ENCODE results near the gene TMEFF1.

The TMEFF1 gene

DNA sequence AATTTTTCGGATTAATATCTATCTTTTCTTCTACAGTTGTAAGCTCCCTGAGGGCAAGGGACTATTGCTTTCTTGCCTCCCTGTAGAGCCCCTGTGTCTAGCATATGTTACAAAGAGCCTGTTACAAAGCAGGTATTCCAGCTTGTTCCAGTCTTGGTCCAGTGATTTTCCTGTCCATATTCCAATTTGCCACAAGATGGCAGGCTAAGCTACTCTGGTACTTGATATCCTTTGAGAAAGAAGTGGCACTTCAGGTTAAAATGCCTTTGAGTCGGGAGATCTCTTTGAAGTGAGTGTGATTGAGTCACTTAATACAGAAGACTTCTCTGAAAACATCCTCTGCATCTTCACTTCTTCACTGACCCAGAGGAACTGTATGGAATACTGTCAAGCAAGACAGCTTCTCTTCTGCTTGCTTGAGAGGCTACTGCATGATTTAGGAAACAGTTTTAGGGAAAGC, 129.4 kb downstream of the TMEFF1 start:
- Histone ChIP-seq H3K9ac (ENCODE audit: low read length) (no peak overlapping the region), H3K4me3 (ENCODE audit: low read depth, low read length, poor library complexity, severe bottlenecking) (no peak overlapping the region), H3F3A (ENCODE audit: insufficient read depth, low read length) (no peaks in the 10 kb centered on the region)

DNA sequence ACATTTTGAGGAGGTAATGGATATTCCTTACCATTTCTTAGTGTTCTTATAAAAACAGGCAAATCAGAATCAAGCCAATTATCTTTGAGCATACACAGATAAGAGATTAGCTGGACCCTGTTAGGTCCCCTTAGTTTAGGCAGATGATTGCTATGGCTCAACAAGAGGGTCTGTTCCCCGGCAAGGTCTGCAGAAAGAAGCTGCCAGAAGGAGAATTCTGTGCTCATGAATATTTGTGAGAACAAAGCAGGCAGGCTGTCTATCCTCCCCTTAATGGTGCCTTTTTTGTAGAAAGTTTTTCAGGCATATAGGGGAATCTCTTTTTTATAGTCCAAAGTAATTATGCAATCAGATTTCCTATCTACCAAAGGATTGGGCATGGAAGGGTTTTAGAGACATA, 132.5 kb downstream of the TMEFF1 start:
- H4K20me1 ChIP-seq (ENCODE audit: insufficient read depth, low read length), result no peaks in the 10 kb centered on the region
- H3K9ac ChIP-seq (ENCODE audit: low read length), result no peak overlapping the region

More for the DNA sequence above, 129.4 kb downstream of the TMEFF1 start:
- TF ChIP-seq, protein P1, sequence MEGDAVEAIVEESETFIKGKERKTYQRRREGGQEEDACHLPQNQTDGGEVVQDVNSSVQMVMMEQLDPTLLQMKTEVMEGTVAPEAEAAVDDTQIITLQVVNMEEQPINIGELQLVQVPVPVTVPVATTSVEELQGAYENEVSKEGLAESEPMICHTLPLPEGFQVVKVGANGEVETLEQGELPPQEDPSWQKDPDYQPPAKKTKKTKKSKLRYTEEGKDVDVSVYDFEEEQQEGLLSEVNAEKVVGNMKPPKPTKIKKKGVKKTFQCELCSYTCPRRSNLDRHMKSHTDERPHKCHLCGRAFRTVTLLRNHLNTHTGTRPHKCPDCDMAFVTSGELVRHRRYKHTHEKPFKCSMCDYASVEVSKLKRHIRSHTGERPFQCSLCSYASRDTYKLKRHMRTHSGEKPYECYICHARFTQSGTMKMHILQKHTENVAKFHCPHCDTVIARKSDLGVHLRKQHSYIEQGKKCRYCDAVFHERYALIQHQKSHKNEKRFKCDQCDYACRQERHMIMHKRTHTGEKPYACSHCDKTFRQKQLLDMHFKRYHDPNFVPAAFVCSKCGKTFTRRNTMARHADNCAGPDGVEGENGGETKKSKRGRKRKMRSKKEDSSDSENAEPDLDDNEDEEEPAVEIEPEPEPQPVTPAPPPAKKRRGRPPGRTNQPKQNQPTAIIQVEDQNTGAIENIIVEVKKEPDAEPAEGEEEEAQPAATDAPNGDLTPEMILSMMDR (IDR thresholded peaks at IDR 0.05; ENCODE audit: low read length), result peak; percentile 52
- TF ChIP-seq EZH2 (IDR thresholded peaks at IDR 0.05; ENCODE audit: borderline replicate concordance, low read length), result no peak
- H3K27ac ChIP-seq (ENCODE audit: low read depth, low read length, poor library complexity, severe bottlenecking), result no peak overlapping the region
- H3K79me2 ChIP-seq (ENCODE audit: insufficient read depth, low read length), result no peaks in the 10 kb centered on the region
- no peaks in the 10 kb centered on the region for H3K9me3 ChIP-seq (ENCODE audit: low read length)
- no peaks in the 10 kb centered on the region for H4K20me1 ChIP-seq (ENCODE audit: insufficient read depth, low read length)
- H3K4me2 ChIP-seq (ENCODE audit: low read length), result no peak overlapping the region
- no peaks in the 10 kb centered on the region for H3K36me3 ChIP-seq (ENCODE audit: insufficient read depth, low read length)
- no peak overlapping the region for H2AFZ ChIP-seq (ENCODE audit: low read length)
- H3K9me2 ChIP-seq (ENCODE audit: low read depth, low read length), result no peaks in the 10 kb centered on the region
- H3K4me1 ChIP-seq (ENCODE audit: insufficient read depth, low read length, severe bottlenecking), result peaks cover 15% of the 10 kb centered on the region
- H3K27me3 ChIP-seq (ENCODE audit: insufficient read depth, low read length), result no peaks in the 10 kb centered on the region

DNA sequence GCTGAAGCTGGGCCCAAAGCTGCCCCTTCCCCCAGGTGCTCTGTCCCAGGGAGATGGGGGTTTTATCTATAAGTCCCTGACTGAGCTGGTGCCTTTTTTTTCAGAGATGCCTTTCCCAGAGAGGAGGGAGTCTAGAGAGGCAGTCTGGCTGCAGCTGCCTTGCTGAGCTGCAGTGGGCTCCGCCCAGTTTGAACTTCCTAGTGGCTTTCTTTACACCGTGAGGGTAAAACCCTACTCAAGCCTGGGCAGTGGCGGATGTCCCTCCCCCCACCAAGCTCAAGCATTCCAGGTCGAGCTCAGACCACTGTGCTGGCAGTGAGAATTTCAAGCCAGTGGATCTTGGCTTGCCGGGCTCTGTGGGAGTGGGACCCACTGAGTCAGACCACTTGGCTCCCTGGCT, 146.2 kb downstream of the TMEFF1 start:
- Histone ChIP-seq H3K27ac (ENCODE audit: low read depth, low read length, poor library complexity, severe bottlenecking) (no peak overlapping the region), H4K20me1 (ENCODE audit: insufficient read depth, low read length) (no peaks in the 10 kb centered on the region), H3K4me3 (ENCODE audit: low read depth, low read length, poor library complexity, severe bottlenecking) (no peak overlapping the region), H3K9ac (ENCODE audit: low read length) (no peak overlapping the region), H2AFZ (ENCODE audit: low read length) (no peak overlapping the region), H3K9me2 (ENCODE audit: low read depth, low read length) (no peaks in the 10 kb centered on the region), H3F3A (ENCODE audit: insufficient read depth, low read length) (no peaks in the 10 kb centered on the region), H3K79me2 (ENCODE audit: insufficient read depth, low read length) (no peaks in the 10 kb centered on the region), H3K27me3 (ENCODE audit: insufficient read depth, low read length) (no peaks in the 10 kb centered on the region), H3K4me1 (ENCODE audit: insufficient read depth, low read length, severe bottlenecking) (no peaks in the 10 kb centered on the region), H3K36me3 (ENCODE audit: insufficient read depth, low read length) (no peaks in the 10 kb centered on the region; the same call in 1 of the 2 replicates), H3K9me3 (ENCODE audit: low read length) (no peaks in the 10 kb centered on the region), H3K4me2 (ENCODE audit: low read length) (no peak overlapping the region)
- TF ChIP-seq, protein P1 (IDR thresholded peaks at IDR 0.05; ENCODE audit: low read length), result no peak
- TF ChIP-seq EZH2 (IDR thresholded peaks at IDR 0.05; ENCODE audit: borderline replicate concordance, low read length), result no peak

More for the DNA sequence above, 132.5 kb downstream of the TMEFF1 start:
- Histone ChIP-seq H3K9me2 (ENCODE audit: low read depth, low read length) (no peaks in the 10 kb centered on the region), H3K4me3 (ENCODE audit: low read depth, low read length, poor library complexity, severe bottlenecking) (no peak overlapping the region), H3F3A (ENCODE audit: insufficient read depth, low read length) (no peaks in the 10 kb centered on the region), H3K79me2 (ENCODE audit: insufficient read depth, low read length) (no peaks in the 10 kb centered on the region), H3K27me3 (ENCODE audit: insufficient read depth, low read length) (no peaks in the 10 kb centered on the region), H2AFZ (ENCODE audit: low read length) (no peak overlapping the region), H3K27ac (ENCODE audit: low read depth, low read length, poor library complexity, severe bottlenecking) (no peak overlapping the region), H3K36me3 (ENCODE audit: insufficient read depth, low read length) (no peaks in the 10 kb centered on the region), H3K9me3 (ENCODE audit: low read length) (no peaks in the 10 kb centered on the region), H3K4me2 (ENCODE audit: low read length) (no peak overlapping the region), H3K4me1 (ENCODE audit: insufficient read depth, low read length, severe bottlenecking) (no peaks in the 10 kb centered on the region)
- TF ChIP-seq, protein P1 (IDR thresholded peaks at IDR 0.05; ENCODE audit: low read length), result no peak
- no peak for TF ChIP-seq EZH2 (IDR thresholded peaks at IDR 0.05; ENCODE audit: borderline replicate concordance, low read length)

All from OCI-LY1 (cell line).